NK-92 treated with Interleukin-12 subunit alpha and Interleukin-12 subunit beta, amount 100 ng/mL, for 24 hours (cell line): ENCODE measurements around the gene VASN.

ENCODE experiments used
- DNase-seq: peaks from one replicate; lab custom pipeline; 2025; lab: John Stamatoyannopoulos, UW

The VASN gene

DNA sequence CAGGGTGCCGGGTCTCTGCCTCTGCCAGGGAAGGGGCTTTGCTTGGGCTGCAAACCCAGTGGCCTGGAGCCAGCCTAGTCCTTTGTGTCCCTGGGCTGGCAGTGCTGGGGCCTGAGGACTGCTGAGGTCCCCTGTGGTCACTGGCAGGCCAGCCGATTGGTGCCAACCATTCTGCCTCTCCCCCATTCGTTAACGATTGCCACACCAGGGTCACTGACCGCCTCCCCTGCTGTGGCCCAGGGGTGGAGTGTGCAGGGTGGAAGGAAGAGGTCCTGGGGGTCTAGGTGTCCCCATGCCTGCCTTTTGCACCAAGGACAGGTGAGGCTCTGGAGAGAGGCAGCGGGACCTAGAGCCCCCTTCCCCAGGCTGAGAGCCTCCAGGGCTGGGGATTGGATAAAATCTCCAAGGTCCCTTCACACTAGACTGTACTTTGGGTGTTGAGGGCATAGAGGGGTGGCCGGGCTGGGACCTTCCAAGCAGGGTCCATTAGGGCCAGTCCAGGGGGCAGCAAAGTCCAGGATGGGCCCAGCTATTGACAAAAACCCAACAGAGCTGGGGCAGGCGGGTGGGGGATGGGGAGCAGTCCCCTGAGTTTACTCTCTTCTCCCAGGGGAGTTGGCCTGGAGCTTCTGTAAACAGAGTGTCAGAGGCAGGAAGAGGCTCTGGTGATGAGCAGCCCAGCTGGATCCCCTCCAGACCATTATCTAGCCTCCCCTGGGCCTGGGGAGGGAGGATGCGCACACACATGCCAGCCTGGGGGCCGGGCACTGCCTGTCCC, 1.1 kb downstream of the VASN start:
- no peak for DNase-seq

GRCh38 chr16:4373356-4373908, 1.8 kb downstream of the VASN start:
- no peak for DNase-seq

GRCh38 chr16:4373909-4374742, 2.5 kb downstream of the VASN start:
- no peak for DNase-seq

GRCh38 chr16:4375717-4376116, 4.1 kb downstream of the VASN start:
- DNase-seq = no peak

GRCh38 chr16:4376126-4376892, 4.7 kb downstream of the VASN start:
- no peak for DNase-seq

DNA sequence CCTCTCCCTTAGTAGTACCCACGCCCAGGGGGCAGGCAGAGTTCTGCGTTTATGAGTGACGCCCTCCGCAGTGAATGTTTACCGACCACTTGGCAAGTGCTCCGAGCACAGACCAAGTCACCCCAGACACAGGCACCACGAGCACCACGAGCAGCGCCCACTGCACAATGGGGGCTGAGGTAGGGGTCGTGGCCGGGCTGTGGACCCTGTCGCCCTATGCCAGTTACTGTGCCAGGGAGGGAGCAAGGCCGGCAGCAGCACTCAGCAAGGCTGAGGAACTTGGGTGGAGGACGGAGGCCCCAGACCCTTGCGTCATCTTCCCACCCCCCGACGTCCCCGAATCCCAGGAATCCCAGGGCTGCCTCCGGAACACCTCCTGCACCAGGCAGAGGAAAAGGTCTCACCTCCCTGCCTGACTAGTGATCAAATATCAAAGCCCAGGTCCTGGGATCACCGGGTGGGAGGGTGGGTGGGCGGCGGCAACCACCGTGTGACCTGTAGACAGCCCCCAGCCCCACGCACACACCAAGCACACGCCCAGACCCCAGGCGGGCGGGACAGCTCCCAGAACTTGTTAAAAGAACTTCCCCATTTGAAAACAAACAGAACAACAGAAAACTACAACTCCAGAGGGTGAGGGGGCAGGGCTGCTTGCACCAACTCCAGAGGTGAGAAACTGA, 5.4 kb downstream of the VASN start:
- DNase-seq = no peak

DNA sequence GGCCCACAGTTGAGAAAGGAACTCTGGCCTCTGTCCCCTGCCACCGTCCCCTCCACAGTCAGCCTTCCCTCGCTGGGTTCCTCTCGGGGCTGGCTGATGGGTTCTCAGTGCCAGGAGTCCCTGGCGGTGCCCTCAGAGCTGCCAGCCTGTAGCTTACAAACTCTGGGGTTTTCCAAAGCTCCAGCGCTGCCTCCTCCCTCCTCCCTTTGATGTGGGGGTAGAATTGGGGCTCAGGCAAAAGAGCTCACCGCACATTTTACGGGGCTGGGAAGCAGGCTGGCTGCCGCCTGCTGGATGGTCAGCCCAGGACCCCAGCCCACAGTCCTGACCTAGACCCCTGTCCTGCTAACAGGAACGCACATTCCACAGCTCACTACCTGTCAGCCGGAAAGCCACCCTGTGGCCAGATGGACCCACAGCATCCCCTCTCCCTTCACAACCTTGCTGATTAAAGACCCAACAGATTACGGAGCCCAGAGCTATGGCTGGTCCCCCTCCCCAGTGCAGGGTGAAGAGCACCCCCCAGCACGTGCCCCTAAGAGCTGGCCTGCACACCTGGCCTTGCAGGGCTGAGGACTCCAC, 6.0 kb downstream of the VASN start:
- DNase-seq = no peak

- DNase-seq = no peak
These were observed 6.6 kb downstream of the VASN start for GRCh38 chr16:4378161-4378666.

- no peak for DNase-seq
These were observed 7.5 kb downstream of the VASN start for GRCh38 chr16:4378999-4379690.

GRCh38 chr16:4380119-4381063, 8.7 kb downstream of the VASN start:
- no peak for DNase-seq

DNA sequence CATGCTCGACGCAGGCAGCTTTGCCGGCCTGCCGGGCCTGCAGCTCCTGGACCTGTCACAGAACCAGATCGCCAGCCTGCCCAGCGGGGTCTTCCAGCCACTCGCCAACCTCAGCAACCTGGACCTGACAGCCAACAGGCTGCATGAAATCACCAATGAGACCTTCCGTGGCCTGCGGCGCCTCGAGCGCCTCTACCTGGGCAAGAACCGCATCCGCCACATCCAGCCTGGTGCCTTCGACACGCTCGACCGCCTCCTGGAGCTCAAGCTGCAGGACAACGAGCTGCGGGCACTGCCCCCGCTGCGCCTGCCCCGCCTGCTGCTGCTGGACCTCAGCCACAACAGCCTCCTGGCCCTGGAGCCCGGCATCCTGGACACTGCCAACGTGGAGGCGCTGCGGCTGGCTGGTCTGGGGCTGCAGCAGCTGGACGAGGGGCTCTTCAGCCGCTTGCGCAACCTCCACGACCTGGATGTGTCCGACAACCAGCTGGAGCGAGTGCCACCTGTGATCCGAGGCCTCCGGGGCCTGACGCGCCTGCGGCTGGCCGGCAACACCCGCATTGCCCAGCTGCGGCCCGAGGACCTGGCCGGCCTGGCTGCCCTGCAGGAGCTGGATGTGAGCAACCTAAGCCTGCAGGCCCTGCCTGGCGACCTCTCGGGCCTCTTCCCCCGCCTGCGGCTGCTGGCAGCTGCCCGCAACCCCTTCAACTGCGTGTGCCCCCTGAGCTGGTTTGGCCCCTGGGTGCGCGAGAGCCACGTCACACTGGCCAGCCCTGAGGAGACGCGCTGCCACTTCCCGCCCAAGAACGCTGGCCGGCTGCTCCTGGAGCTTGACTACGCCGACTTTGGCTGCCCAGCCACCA, 9.7 kb downstream of the VASN start:
- DNase-seq = no peak

- no peak for DNase-seq
These were observed 10.5 kb downstream of the VASN start for GRCh38 chr16:4381935-4382794.

DNA sequence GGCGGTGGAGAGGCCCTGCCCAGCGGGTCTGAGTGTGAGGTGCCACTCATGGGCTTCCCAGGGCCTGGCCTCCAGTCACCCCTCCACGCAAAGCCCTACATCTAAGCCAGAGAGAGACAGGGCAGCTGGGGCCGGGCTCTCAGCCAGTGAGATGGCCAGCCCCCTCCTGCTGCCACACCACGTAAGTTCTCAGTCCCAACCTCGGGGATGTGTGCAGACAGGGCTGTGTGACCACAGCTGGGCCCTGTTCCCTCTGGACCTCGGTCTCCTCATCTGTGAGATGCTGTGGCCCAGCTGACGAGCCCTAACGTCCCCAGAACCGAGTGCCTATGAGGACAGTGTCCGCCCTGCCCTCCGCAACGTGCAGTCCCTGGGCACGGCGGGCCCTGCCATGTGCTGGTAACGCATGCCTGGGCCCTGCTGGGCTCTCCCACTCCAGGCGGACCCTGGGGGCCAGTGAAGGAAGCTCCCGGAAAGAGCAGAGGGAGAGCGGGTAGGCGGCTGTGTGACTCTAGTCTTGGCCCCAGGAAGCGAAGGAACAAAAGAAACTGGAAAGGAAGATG, 11.2 kb downstream of the VASN start:
- no peak for DNase-seq

DNA sequence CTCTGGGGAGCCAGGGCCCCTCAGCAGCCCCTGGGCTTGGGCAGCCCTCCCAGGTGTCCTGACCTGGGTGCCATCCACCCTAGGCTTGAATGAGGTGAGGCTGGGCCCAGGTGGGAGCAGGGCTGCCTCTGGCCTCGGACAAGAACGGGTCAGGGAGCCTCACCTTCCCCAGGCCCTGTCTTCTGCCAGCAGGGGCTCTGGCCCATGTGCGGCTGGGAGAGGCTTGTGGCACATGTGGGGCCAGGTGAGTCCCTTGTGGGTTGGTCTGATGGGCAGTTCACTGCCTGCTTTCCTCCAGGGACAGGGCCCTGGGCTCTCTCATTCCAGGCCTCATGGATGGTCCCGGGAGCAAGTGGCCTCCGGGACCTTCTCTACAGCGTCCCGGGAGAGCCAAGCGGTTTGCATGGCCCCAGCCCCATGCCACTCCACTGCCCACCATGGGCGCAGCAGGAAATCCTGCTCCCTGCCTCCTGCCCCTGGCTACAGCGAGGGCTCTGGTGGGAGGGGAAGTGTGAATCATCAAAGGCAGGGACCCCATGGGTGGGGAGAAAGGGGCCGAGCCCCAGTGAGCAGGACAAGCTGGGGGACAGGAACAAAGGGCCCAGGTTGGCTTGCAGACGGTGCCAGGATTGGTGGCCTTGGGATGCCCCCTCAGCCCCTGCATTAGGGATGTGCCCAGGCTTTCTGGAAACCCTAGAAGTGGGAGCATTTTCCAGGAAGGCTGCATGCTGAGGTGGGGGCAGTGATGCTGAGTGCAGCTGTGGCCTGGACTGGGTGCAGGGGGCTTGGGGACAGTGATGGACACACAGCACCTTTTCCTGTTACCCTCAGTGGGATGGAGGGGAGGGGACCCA, 12.2 kb downstream of the VASN start:
- DNase-seq = no peak

- DNase-seq = no peak
These were observed 12.9 kb downstream of the VASN start for GRCh38 chr16:4384509-4384942.
